NCI-H1105 (cell line): ENCODE measurements around the gene RAD18.

ENCODE experiments used
- DNase-seq: peaks from one replicate; lab custom pipeline; 2025; lab: John Stamatoyannopoulos, UW

RAD18 gene

DNA sequence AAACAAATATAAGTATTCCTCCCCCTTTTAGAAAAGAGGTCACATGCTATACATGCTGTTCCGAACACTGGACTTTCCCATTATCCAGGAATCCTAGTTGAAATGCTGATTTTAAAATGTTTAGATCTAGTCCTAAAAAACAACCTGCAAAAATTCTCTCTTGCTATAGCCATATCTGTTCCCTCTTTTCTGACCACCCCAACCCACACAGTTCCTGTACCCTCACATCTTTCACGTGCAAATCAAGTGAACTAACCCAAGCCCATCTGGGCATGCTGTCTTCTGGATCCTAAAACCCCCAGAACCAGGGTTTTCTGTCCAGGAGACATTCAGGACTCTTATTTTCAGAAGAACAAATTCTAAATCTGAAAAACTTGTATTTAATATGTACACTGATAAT, 67.4 kb downstream of the RAD18 start:
- no peak for DNase-seq

DNA sequence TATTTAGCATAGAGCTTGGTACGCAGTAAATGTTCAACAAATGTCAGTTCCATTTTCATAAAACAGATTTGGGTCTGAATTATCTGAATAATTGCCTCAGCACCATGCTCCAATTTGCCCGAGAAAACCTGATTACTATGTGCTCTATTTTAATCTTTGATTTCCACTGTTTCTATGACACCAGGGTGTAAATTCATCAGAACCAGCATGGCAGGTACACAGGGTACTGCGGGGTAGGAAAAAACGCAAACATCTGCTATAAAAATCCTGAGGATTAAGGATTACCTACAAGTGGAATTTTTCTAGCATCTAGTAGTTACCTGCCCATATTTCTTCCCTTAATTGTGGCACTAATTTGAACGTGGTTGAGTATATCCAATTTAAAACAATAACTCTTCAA, 70.3 kb downstream of the RAD18 start:
- DNase-seq = no peak

DNA sequence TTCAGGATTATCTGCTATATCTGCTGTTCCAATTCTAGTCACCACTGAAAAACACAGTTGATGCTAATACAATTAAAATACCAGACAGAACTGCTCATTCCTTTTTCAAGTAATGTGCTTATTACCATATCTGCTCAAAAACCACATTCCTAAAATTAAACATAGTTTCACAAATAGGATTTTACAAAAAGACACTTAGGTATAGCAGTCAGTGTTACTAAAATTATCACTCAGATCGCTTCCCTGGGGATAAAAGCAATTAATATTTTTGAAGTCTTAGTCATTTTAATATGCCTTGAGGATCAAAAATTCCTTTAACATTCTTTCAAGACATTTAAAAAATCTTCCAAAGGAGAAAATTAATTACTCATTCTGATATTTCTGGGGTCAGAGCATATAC, 71.5 kb downstream of the RAD18 start:
- DNase-seq = no peak

DNA sequence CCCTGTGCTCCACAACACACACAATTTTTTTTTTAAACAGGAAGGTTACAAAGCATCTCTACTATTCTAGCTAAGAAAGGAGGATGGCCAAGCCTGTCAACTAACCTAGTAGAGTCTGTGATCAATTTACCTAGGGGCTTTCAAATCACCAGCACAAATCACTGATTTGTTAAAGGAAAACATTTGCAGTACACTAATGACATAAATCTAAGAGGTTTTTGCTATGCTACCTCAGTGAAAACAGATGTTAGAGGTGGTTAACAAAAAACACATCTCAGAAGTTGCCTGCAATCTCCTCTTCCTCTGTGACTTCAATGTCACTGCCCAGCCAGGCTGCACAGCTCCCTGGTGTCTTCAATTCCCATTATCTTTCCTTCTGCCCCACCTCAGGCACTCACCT, 72.0 kb downstream of the RAD18 start:
- DNase-seq = no peak

DNA sequence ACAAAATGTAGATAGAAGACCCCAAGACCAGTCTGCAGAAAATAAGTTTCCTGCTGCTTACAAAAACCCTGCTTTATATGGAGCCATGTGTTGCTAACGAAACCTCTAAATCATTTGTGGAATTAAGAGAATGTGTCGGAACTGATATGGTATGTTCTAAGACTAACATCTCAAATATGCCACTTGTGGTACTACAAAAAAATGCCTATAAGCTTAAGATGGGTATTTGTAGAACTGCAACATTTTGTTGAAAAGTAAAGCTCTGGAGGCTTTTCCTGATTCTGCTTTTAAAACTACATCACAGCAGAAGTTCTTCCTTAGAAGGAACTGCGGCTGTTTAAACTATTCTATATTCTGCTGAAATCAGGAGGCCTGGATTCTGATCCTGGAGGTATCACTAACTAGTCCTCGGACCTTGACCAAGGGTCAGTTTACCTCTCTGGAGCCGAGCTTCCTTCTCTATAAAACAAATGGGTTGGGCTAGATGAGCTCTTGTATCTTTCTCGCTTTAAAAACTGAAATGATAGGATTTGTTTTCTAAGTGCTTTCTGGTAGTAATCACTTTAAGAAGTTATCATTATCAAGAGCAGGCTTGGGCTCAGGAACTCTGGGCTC, 74.9 kb downstream of the RAD18 start:
- DNase-seq = no peak

DNA sequence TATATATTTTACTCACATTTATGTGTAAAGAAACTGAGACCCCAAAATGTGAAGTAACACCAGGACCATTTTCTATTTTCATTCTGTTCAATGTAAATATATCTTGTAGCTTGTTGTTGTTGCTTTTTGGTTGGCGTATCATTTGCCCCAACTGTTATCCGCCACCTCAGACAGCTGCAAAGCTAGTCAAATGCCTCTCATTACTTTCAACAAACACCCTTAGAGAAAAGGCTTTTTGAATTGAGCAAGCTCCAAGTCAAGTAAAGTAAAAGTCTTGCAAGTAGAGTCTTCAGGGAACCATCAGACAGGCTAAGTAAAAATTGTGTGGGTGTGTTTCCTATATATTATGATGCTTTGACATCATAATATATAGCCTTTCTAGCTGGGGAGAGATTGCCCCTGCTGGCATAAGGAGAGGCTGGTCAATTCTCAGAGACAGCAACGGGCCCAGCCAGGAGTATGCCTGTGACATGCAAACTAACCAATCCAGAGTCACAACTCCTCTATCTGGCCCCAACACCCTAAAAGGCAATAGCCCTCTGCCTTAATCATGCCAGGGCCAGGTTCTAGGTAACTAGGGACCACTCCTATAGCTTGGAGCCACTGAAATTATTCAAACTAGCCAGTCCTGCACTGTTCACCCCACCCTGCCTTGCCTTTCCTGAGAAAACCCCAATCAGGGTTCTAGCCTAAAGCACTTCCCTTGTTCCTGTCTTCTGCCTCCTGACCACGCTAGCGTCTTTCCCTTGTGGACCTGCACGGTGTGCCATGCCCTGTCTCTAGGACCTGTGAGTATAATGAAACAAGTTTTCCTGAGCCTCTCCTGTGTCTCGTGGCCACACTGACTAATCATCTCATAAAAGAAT, 75.6 kb downstream of the RAD18 start:
- no peak for DNase-seq

DNA sequence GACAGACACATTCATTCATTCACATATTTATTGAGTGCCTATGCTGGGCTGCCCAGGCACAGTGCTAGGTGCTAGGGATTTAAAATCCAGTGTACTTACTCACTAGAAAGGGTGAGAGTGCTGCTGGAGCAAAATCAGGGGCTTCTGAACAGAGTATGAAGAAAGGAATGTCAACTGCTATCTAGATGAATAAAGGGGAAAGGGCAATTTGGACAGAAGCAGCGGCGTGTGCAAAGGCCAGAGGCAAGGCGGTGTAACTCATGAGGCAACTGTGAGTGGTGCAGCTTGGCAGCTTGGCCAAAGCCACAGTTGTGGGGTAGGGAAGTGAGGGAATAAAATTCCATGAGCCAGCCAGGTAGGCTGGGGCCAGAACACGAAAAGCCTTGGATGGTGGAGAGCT, 76.7 kb downstream of the RAD18 start:
- DNase-seq = no peak

DNA sequence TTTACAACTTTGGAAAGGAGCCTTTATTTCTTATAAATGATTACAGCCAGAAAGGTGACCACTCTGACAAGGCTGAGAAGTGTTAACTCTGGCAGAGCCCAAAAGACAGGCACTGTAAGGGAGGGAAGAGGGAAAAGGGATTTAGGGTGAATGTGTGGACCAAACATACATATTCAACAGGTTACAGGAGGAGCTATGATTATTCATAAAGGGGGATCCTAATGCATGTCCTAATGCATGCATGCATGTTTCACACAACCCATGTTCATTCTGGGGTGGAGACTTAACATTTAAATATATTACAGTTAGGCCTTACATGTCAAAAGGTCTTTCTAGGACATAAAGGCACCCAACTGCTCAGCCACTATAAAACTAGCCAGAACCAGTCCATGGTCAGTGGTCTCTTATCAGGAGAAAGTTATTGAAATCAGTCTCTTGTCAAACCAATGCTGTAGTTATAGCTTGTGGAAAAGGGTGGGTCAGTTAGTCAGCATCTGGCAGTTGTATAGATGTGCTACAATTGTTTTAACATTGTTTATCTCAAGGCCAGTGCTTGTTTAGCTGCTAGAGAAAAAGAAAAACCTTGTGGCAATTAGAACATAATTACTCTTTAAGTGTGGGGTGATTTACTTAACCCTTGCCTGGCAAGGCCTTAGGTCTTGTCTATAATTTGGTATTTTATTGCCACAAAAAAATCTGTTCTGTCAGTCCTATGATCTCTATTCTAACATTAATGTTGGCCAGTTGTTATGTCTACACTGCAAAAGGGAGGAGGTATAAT, 77.5 kb downstream of the RAD18 start:
- DNase-seq = no peak

DNA sequence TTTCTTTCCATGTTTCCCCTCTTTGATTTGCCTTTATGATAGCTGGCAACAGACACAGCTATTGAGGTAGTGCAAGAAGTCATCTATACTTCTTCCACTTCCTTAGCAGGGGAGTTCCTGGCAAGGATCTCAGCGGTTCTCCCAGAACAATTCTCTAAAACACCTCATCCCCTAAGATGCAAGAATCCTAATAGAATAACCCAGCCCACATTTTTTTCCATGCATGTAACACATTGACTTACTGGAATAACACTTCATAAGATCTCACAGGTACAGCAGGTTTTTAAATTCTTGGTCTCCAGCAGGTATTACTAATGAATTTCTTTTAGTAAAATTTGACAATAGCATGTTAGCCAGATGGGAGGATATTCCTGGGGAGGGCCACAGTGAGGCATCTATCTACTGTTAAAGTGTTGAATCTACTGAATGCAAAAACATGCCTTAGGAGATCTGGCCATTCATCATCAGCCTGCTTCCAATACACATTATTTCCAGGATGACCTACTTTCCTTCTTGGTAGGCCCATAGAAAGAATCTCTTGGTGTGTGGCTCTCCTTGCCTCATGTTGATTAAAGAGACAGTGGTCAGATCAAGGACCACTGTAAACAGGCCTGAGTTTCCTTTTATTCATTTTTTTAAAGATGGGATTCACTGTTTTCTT, 78.5 kb downstream of the RAD18 start:
- no peak for DNase-seq

DNA sequence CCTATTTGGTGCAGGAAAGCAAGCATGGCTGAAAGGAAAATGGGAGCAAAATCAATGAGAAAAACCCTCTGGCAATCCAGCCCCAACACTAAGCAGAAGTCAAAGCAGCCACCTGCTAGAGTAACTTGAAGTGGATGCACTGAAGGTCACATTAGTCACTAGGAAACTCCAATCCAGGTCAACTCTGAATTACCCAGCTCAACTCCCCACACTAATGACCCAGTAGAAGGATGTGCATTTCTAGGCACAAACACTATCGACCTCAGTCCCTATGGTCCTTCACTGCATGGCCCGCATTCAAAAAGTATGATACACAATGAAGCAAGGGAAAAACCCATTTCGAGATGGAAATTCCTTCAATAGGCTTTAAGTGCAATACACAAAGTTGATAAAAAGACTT, 80.6 kb downstream of the RAD18 start:
- DNase-seq = no peak

DNA sequence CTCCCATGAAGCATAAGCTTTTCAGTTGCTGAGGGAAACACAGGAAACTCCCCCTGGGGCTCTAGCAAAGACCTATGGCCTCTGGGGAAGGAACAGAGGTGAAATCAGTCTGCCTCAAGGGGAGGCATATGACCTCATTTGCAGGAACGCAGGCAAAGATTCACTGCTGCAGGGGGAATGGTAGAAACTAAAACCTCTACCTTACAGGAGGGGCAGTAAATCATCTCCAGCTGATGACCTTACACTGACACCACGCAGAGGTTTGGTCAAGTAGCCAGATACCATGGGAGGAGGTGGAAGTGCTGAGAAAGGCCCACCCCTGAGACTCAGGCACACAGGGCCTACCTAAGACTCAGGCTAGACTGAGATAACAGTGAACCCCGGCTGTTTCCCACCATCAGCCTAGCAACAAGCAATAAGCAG, 81.1 kb downstream of the RAD18 start:
- DNase-seq = no peak

DNA sequence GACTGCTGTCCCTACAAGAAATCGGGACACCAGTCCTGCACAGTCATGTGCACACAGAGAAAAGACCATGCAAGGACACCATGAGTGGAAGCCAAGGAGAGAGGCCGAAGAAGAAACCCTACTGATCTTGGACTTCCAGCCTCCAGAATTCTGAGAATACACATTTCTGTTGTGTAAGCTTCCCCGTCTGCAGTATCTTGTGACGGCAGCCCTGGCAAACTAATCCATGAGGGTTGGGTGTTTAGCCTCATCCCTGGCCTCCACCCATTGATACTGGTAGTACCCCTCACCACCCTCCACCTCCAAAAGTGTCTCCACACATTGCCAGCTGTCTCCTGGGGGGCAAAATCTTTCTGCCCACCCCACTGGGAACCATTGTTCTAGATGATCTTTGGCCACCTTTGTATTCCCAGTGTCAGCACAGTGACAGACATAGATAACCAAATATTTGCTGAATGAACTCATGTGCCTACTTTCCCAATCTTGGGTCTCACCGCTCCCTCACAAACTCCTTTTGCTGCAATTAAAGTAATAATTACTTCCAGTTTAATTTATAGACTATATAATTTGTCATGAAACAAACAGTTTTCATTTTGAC, 83.8 kb downstream of the RAD18 start:
- no peak for DNase-seq

DNA sequence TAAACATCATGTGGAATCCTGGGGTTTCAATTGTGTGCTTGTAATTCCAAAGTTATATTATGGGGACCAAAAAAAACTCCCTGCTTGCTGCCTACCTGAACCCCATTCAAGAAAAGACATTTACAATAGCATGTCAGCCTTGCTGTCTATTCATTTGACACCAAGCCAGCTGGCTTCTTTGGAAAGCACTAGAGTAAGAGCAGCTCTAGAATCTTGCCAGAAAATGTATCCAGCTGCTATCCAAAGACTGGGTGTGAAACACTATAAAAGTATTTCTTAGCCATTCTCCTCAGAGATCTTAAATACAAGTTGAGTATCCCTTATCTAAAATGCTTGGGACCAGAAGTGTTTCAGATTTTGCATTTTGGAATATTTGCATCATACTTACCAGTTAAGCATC, 87.4 kb downstream of the RAD18 start:
- DNase-seq = no peak

DNA sequence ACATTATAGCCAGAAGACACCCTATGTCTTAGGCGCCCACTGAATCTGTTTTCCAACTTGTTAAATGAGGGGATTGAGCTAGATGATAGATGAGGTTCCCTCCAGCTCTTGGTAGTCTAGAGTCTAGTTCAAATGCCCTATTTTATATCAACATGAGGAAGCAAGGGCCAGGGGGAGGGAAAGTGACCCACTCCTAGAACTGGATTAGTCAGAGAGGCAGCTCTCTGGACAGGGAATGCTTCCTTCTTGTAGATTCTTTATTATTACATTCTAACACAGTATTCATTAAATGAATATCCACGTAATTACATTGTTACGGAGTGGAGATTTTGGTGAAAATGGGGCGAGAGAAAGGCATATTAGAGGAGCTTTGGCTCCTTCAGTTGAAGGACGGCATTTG, 89.5 kb downstream of the RAD18 start:
- DNase-seq = no peak

DNA sequence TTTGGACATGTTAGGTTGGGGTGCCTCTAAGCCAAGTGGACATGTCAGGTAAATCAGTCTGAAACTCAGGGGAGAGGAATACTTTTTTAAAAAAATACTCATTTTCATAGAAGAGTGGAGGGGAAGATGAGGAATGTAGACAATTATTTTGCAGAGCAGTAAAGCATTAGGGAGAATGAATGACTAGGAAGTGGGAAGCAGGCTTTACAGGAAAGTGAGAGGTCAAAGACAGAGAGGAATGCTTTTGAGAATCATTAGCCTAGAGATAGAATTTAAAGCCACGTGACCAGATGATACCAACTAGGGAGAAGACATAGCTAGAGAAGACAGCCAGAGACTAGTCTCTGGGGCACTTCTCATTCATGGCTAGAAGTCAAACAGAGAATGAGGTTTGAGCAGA, 91.0 kb downstream of the RAD18 start:
- no peak for DNase-seq

DNA sequence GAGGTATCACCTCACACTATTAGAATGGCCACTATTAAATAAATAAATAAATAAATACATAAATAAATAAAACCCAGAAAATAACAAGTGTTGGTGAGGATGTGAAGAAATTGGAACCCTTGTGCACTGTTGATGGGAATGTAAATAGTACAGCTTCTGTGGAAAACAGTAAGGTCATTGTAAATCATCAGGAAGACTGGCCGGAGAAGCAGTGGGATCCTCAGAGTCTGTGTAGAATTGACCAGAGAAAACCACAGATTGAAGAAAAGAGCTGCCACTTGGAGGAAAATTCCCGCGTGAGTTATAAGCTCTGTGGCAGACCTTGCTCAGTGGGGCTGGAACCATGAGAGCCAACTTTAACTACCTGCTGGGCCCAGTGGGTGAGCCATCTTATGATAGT, 92.0 kb downstream of the RAD18 start:
- DNase-seq = no peak

DNA sequence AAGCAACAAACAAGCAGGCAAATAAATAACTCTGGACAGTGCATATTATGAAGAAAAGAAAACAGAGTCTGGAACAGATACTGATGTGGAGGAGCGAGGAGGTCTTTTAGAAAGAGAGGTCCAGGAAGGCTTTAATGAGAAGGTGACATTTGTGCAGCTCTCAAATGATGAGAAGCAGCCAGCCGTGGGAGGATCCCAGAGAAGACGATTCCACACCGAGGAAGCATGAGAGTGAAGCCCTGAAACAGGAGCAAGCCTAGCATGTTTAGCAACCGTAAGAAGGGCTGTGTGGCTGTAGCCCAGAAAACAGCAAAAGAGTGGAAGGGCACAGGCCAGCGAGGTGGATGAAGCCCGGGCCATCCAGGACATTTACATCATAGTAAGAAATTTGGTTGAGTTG, 93.1 kb downstream of the RAD18 start:
- DNase-seq = no peak

DNA sequence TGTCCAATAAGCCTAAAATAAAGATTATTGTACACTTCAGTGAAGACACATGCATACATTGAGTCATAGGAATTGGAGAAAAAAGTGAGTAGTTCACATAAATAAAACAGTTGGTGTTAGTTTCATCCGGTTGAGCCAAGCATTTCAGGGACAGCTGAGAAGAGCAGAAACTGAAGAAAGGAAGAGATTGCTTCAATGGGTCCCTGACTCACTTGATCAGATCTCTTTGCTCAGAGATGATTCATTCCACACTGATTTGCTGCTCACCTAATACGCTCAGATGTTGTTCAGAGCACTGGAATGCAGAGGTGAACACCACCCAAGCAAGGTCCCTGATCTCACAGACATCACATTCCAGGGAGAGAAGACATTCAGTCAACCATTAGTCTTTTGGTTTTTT, 93.7 kb downstream of the RAD18 start:
- no peak for DNase-seq

DNA sequence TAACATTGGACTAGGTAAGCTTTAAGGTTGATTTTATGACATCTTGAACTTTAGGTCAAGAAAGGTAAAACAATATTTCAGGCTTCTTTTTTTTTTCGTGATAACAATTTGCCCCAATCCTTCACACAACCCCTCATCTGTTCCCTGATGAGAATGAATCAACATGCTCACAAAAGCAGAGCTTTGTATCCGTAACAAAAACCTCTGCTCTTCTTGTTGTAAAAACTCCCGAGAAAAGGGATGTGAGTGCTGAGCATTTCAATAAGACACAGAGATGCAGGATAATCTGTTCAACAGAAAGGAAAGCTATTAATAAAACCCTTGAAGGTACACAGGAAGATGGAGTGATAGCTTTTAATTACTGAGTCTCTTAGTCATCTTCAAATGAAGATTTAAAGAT, 94.3 kb downstream of the RAD18 start:
- DNase-seq = no peak

DNA sequence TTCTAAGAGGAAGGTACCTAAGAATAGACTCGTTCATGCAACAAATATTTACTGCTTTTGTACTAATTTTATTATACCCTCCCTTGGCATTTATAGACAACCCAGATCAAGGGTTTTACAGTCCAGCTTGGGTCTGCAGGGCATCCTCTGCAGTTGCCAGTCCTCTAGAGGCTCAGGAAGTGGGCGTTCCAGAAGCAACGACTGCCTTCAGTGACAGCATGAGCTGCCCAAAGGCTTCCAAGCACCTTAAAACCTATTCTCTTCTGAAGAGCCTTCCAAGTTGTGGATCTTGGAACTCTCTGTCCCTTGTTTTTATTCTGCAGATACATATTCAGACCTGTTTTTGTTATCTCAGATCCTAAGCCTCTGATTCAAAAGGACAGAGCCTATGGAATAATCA, 95.6 kb downstream of the RAD18 start:
- no peak for DNase-seq

DNA sequence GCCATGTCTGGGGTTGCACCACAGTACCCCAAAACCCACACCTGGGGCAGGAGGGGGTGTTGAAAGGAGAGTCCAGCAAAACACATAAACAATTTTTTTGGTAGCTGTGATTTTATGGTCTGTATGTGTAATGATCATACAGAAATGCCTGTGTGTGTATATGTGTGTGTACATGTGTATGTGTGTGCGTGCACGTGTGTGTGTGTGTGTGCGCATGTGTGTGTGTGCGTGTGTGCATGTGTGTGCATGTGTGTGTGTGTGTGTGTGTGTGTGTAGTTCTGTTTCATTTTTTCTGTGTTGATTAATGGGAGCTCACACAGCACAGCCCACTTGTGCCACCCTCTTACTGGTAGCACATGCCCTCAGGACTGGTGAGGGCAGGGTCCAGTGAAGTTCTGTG, 97.6 kb downstream of the RAD18 start:
- no peak for DNase-seq
